UCSD-AML1 (cell line): ENCODE data around the gene CYP2R1.
A peak's percentile ranks its signal among the peaks of the same experiment; 100 is the strongest.
"Not testable (repeated sequence)": the region's sequence is repeated elsewhere in the genome, so short reads cannot be mapped to it uniquely, and the experiment has no call there.

Experiments
- DNase-seq: peaks from one replicate; lab custom pipeline; 2025; ENCODE audit not compliant: unreplicated experiment; lab: John Stamatoyannopoulos, UW

The CYP2R1 gene

DNA sequence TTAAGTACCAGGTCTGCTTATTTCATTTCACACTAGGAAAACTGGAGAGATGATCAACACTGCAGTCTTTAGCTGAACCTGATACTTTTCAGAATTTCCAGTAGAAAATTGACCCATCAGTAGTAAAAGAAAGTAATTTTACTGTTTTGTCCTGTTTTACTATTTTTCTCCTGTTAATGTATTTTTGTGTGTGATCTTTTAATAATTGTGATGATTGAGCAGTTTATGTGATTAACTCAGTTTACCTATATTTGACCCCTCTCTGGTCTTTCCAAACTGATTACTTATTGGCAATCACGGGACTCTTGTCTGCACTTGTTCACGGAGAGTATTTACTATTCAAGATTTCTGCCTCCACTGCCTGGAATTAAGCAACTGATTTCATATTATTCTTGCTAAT, 546 bp upstream of the CYP2R1 start:
- DNase-seq: no peak

DNA sequence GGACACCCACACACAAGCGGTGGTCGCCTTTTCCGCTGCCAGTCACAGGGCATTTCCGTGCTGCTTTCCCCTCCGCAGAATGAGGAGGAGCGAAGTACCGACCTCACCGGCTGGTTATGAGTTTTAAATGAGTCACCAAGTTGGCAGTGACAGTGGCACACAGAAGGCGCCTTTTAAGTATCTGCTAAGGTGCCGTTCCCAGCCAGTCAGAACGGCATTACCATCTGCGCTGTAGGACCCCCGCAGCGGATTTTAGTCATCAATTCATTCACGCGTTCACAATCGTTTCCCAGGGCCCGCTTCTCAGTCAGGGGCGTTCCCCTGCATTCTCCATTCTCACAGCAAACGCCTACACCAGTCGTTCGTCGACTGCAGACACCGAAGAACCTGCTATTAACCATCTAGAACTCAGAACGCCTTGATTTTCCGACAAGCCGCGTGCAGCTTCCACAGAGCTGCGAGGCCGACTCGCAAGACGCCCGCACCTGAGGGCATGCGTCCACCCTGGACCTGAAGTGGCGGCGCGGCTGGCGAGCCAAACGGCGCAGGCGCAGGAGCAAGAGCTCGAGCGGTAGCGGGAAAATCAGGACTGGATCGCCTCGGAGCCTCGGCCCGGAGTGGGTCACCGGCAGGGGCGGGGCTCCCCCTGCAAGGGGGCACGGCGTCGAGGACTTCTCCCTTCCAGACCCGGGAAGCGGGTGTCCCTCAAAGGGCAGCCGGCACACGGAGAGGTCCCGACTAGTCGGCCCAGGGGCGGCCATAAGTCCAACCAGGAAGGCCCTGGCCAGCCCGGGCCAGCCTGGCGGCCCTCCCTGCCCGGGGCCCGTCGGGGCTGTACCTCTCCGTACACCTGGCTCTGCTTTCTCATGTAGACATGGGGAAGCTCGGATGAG, 642 bp downstream of the CYP2R1 start:
- peak; percentile 91 for DNase-seq

DNA sequence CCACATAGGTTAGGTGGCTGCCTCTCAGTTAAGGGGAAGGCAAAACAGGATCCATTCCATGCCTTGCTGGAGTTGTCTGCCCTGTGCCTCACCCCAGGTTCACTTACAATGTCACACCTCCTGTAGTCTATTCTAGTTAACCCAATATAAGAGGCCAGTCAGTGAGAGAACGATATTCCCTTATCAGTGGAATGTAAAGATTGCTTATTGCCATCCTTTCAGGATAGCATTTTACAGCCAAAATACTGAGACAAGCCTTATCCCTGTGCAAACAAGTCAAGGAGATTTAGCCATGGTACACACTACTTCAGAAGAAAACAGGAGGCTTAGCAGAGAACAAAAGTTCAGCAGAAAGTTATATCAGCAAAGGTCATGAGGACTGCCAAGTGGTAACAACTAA, 5.5 kb downstream of the CYP2R1 start:
- no peak for DNase-seq

DNA sequence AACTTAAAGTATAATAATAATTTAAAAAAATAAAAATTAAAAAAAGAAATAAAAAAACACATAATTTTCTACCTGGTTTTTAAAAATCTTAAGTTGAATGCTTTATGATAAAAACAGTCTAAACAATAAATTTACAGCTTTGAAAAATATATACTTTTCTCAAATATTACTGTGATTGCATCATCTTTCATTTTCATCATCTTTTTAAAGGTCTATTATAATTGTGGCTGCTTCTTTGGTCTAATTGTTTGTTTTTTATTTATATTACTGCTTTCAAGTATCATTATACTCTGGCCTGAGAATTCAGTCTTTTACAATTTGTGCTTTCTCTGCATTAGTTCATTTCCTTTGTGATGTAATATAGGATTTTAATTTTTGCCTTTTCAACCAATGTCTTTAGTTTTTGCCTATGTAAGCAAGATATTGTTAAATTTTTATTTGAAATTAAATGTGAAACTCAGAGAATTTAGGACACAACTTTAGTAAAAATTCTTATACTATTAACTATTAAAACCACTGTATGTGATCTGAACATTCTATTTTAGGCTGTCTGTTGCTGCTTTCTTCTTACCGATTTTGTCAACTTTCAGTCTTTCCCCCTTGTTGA, 7.3 kb downstream of the CYP2R1 start:
- DNase-seq: no peak

DNA sequence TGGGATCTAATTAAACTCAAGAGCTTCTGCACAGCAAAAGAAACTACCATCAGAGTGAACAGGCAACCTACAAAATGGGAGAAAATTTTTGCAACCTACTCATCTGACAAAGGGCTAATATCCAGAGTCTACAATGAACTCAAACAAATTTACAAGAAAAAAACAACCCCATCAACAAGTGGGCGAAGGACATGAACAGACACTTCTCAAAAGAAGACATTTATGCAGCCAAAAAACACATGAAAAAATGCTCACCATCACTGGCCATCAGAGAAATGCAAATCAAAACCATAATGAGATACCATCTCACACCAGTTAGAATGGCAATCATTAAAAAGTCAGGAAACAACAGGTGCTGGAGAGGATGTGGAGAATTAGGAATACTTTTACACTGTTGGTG, 8.3 kb downstream of the CYP2R1 start:
- not testable (repeated sequence) for DNase-seq

DNA sequence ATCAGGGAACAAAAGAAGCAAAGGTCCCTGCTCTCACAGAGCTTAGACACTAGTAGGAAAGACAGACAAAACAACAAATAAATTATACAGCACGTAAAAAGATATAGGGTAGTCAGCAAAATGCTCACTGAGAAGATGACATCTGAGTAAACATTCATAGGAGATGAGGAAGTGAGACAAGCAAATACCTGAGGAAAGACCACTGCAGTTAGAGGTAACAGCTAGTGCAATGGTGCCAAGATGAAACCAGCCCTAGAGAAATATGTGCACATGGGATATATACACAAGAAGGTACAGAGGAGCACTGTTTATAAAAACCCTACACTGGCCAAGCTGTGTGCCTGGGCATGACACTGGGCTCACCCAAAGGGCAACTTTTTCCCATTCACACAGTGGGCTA, 9.8 kb downstream of the CYP2R1 start:
- no peak for DNase-seq

DNA sequence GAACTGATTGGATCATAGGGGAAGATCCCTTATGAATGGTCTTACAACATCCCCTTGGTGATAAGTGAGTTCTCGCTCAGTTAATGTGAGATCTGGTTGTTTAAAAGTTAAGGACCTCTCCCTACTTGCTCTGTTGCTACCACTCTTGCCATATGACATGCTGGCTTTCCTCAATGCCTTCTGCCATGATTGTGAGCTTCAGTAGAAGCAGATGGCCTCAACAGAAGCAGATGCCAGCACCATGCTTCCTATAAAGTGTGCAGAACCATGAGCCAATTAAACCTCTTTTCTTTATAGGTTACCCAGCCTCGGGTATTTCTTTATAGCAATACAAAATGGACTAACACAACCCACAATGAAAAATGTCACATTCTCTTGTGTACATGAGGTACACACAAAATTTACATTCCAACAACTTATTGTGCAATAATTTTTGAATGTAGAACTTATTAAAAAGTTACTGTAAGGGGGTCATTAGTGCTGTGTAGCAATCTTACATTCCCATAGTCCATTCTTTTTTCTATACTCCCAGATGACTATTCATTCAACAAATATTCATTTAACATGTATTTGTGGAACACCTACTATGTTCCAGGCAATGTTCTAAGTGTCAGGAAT, 10.3 kb downstream of the CYP2R1 start:
- no peak for DNase-seq

DNA sequence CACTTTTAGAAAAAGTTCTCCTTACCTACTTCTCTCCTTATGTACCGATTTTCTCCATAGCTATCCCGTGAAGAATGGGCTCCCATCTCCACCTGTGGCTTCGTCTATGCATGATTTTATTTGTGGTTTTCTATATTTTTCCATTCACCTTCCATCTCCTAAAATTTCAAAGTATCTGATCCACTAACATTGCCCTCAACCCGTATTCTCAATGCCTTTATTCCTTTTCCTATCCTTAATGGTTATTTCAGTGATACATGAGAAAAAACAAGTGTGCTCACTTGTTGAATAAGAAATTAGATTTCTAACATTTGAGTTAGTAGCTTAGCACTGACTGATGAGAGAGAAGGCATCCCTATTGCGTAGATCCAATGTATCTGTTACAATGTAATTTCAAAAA, 16.9 kb downstream of the CYP2R1 start:
- DNase-seq: no peak

DNA sequence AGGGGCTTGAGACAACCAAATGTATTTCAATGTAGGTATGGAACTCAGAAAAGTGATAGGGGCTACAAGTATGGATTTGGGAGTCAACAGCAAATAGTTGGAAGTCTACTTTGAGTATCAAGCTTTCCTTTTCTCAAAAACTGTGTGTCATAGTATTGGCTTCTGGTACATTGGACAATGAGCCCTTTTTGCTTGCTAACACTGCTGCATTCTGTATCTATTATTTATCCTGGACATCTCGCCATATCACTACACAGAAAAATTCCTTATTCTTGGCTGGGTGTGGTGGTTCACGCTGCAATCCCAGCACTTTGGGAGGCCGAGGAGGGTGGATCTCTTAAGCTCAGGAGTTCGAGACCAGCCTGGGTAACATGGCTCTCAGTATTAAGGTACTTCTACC, 18.4 kb downstream of the CYP2R1 start:
- DNase-seq: no peak

DNA sequence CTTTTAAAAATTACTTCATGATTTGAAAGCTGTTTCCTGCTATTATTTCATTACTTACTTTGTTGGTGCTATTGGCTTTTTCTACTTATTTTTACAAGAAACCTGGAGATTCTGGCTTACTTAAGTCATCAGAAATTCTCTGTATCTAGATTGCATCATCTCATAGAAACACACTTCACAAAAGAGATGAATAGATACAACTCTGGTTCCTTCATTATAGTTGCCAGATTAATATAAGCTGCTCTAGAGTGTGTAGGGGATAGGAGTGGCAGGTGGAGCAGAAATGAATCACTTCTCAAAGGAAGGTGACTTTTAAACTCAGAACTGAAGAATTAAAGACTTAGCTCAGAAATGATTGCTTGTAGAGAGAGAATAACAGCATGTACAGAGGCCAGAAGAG, 20.0 kb downstream of the CYP2R1 start:
- no peak for DNase-seq

DNA sequence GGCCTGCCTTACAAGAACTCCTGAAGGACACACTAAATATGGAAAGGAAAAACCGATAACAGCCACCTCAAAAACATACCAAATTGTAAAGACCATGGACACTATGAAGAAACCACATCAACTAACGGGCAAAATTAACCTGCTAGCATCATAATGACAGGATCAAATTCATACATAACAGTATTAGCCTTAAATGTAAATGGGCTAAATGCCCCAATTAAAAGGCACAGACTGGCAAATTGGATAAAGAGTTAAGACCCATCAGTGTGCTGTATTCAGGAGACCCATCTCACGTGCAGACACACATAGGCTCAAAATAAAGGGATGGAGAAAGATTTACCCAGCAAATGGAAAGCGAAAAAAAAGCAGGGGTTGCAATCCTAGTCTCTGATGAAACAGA, 28.3 kb downstream of the CYP2R1 start:
- not testable (repeated sequence) for DNase-seq

DNA sequence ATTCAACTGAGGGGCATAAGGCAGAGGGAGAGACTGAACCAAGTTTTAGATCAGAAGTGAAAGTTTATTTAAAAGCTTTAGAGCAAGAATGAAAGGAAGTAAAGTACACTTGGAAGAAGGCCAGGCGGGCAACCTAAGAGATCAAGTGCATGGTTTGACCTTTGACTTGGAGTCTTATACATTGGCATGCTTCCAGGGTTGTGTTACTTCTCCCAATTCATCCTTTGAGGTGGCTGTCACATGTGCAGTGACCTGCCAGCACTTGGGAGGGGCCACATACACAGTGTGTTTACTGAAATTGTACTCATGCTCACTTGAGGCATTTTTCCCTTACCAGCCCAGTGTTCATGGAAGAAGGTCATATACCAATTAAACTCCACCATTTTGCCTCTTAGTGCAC, 30.4 kb downstream of the CYP2R1 start:
- DNase-seq: no peak

DNA sequence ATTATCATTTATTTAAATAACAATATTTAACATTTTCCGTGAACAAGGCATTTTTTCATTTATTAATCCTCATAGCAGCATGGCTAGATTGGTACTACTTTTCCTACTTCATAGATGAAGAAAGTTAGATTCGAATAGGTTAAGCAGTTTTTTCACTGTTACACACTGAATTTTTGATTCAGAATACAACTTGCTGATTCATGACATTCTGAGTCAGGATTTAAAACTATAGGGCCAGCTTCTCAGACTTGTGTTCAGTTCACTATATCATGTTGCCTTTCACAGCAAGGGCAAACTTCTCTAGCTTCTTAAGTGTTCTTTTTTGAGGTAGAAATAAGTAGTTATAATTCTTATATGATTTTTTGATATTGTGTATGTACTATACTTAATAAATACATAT, 31.5 kb downstream of the CYP2R1 start:
- no peak for DNase-seq

DNA sequence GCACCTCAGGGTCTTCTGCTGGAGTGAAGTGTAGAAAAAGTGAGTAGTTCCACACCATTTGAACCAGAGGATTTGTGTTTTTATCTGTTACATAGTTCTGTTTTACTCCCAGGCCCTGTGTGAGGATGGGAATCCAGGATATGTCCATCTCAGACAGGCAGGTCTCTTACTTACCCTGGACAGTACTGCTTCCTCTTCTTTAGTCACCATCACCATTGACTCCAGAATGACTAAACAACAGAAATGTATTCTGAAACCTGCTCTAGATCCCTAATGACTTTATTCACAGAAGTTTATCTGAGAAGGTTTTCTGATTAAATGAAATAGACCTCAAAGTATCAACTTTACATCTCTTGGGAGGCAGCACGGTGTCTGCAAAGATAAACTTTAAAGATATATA, 33.6 kb downstream of the CYP2R1 start:
- DNase-seq: no peak

DNA sequence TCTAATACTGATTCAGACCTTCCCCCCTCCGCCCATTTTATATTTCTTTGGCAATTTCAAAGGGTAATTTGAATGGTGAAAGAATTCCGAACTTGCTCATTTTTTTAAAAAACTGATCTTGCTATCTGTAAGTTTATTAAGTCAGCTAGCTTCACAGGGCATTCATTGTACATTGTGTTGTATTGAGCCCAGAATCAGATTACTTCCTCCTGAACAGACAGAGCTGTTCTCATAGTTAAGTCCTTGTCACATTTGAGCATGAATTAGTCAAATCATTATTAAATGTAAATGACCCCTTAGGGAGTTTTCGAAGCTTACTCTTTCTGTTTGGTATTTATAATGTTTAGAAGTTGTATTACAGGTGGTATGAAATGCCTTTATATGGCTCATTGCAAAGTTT, 34.4 kb downstream of the CYP2R1 start:
- DNase-seq: no peak

DNA sequence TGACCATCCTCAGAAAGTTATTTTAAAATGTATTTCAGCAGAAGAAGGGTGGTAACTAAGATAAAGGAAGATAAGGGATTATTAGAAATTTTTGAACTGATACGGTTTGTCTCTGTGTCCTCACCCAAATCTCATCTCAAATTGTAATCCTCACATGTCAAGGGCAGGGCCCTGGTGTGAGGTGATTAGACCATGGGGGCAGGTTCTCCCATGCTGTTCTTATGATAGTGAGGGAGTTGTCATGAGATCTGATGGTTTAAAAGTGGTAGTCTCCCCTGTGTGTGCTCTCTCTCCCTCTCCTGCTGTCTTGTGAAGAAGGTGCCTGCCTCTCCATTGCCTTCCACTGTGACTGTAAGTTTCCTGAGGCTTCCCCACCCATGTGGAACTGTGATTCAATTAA, 36.1 kb downstream of the CYP2R1 start:
- DNase-seq: no peak

DNA sequence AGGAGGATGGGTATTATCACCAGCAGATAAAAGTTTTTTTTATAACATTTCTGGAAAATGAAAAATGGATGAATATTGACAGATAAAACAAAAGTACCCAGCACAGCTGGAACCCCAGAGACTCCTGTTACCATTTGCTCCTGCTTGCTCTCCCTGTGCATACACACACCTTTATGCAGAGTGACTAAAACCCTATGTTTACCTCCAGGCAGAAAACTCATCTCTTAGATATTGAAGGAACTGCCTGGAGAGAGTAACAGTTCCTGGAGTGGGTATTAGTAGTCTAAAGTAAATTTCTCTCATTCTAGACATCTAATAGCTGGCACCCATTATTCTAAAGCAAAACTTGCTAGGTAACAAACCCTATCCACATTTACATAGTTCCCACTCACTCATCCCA, 38.0 kb downstream of the CYP2R1 start:
- no peak for DNase-seq

DNA sequence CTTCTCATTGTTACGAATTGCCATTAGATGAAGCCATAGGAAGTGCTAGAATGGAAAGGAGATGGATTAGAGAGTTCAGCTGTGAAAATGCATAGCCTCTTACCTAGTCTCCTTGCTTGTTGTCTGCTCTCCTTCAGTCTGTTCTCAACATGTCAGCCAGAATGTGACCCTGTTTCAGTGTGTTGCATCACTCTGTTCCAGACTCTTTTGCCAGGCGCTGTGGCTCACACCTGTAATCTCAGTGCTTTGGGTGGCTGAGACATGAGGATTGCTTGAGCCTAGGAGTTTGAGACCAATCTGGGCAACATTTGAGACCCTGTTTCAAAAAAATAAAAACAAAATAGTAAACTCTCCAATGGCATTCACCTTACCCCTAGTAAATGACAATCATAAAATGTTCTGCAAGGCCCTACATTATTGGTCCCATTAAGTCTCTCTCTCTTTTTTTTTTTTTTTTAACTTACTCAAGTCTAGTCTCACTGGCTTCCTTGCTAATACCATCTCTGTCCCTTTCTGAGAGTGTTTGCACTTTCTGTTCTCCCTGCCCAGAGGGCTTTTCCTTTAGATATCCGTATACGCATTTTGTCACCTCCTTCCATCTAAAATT, 39.4 kb downstream of the CYP2R1 start:
- DNase-seq: no peak

DNA sequence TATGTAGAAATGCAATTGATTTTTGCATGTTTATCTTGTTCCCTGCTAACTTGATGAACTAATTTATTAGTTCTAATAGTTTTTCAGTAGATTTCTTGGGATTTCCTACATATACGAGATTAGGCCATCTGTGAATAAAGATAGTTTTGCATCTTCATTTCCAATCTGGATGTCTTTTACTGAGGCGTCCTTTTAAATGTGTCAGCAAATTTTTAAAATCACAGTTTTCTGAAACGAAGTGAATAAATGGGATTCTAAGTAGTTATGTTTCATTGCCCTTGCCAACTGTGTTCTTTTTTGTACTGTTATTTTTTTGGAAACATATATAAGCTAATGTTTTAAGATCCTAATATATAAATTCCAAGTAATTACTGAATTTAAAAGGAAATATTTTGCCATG, 50.0 kb downstream of the CYP2R1 start:
- DNase-seq: no peak

DNA sequence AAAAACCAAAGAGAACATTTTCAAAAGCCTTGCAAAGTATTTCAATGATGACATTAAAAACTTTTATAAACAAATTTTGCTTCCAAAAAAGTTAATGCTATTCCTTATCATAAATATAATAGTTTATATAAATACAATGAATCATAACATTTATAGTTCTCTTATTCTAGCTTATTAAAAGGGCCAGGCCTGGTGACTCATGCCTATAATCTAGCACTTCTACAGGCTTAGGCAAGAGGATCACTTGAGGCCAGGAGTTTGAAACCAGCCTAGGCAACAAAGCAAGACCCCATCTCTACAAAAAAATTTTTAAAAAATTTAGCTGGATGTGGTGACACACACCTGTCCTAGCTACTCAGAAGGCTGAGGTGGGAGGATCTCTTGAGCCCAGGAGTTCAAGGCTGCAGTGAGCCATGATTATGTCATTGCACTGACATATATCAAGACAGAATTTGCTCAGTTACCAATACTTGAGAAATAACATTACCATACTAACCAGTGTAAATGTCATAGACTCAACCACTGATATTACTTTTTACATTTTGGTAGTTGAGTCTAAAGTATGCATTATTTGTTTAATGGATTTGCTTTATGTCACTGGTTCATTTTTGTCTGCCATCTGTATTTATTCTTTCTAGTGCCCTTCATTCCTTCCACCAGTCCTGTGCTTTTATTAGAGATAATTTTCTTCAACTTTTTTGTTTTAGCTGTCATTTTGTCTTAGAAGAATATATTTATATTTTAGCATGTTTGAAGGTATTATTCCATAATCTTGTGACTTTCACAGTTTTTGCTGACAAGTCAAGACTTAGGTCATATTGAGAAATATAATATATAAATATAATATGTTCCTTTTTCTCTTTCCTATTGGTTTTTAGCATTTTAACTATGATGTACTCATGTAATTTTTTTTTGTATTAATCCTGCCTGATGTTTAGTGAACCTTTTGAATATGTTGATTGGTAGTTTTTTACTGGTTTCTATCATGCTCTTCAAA, 56.2 kb downstream of the CYP2R1 start:
- no peak for DNase-seq
